Mucosa of rectum (tissue), 2 donors: Measurements from ENCODE around the gene PMM2.

ENCODE experiments used
- H3K27ac ChIP-seq, 2 donors: one replicate each; pipeline ENCODE4 v1.7.0; 2013; ENCODE audit warnings: inconsistent platforms in 2 of 2, low read depth in 2 of 2, low read length in 2 of 2
- H3K27me3 ChIP-seq, 2 donors: one replicate each; pipeline ENCODE4 v1.7.0; 2013; ENCODE audit warnings: low read length in 2 of 2; ENCODE audit not compliant: control insufficient read depth in 2 of 2, insufficient read depth in 2 of 2
- H3K36me3 ChIP-seq, 2 donors: one replicate each; pipeline ENCODE4 v1.7.0; 2013; ENCODE audit warnings: low read length in 2 of 2; ENCODE audit not compliant: control insufficient read depth in 2 of 2, insufficient read depth in 2 of 2
- H3K4me1 ChIP-seq, 2 donors: one replicate each; pipeline ENCODE4 v1.7.0; 2013; ENCODE audit warnings: low read length in 2 of 2, mild to moderate bottlenecking in 1 of 2; ENCODE audit not compliant: control insufficient read depth in 2 of 2, insufficient read depth in 2 of 2
- H3K4me3 ChIP-seq, 2 donors: one replicate each; pipeline ENCODE4 v1.7.0; 2013; ENCODE audit warnings: low read length in 2 of 2
- H3K9ac ChIP-seq, 2 donors: one replicate each; pipeline ENCODE4 v1.7.0; 2013; ENCODE audit warnings: low read length in 2 of 2, low read depth in 1 of 2, mild to moderate bottlenecking in 1 of 2
- H3K9me3 ChIP-seq, 2 donors: one replicate each; pipeline ENCODE4 v1.7.0; 2013; ENCODE audit warnings: low read length in 2 of 2; ENCODE audit not compliant: control insufficient read depth in 2 of 2
- donor health status: healthy.
- donor health status: Normal muscosa, but diverticular disease.

PMM2 gene

DNA sequence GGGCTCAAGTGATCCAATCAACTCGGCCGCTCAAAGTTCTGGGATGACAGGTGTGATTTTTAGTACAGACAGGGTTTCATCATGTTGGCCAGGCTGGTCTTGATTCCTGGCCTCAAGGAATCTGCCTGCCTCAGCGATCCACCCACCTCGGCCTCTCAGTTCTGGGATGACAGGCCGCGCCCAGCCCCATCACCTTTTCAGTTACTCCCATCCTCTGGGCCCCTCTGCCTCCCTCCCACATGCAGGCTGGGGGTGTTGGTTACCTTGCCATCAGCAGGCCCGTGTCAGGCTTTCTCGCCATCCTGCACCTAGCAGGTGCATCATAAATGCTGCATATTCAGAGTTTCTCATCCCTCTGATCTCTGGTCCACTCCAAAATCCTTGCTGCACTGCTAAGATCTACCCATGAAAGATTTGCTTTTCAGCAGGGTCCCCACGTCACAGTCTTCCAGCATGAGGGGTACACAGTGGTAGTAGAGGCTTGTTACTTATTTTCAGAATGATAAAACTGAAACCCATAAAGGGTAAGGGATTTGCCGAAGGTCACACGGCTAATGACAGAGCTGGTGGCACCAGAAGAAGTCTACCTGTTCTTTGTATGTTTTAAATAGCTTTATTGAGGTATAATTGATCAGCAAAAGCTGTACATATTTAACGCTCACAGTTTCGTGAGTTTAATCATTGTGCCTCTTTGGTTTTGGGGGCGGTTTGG lies 16.6 kb downstream of the PMM2 start:
- Histone ChIP-seq H3K4me1 (no peaks in the 10 kb centered on the region), H3K27ac (no peak overlapping the region), H3K36me3 (peaks cover 68 to 82% of the 10 kb centered on the region in 2 donors), H3K9me3 (no peaks in the 10 kb centered on the region), H3K4me3 (no peak overlapping the region), H3K27me3 (no peaks in the 10 kb centered on the region), H3K9ac (no peak overlapping the region)

DNA sequence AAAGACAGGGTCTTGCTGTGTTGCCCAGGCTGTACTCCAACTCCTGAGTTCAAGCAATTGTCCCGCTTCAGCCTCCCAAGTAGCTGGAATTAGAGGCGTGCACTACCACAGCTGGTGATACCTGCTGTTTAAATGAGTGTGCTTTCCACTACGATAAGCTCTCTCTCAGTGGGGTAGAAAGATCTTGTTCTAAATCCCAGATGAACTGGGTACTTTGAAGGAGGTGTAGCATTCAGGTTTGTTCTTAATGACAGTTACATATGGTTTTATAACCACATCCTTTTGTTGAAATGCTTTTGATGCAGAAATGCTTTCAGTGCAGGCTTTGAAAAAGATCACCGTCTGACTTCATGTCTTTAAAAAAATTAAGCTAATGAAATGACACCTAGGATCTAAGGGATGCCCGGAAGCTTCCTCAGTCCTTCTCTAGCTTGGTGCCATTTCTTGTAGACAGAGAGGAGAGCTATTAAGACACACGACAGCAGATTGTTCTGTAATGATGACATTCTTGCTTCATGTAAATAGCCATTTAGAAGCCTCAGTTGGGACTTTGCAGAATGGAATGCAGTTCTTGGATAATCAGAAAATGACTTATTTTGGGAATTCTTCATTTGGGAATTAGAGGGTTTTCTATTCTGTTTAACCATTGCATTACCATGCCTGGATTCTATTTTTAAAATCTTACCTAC lies 19.5 kb downstream of the PMM2 start:
- Histone ChIP-seq H3K36me3 (peaks cover 66 to 76% of the 10 kb centered on the region in 2 donors), H3K27ac (no peak overlapping the region), H3K27me3 (no peaks in the 10 kb centered on the region)

GRCh38 chr16:8818504-8819270 lies 21.0 kb downstream of the PMM2 start:
- Histone ChIP-seq H3K4me3 (no peak overlapping the region), H3K36me3 (peaks cover 53 to 61% of the 10 kb centered on the region in 2 donors), H3K9me3 (no peaks in the 10 kb centered on the region), H3K27me3 (no peaks in the 10 kb centered on the region), H3K27ac (no peak overlapping the region), H3K4me1 (no peaks in the 10 kb centered on the region), H3K9ac (no peak overlapping the region)

More for the DNA sequence above, 19.5 kb downstream of the PMM2 start:
- Histone ChIP-seq H3K4me3 (no peak overlapping the region), H3K9me3 (no peaks in the 10 kb centered on the region), H3K4me1 (no peaks in the 10 kb centered on the region), H3K9ac (no peak overlapping the region)

GRCh38 chr16:8819411-8820034 lies 21.9 kb downstream of the PMM2 start:
- Histone ChIP-seq H3K27ac (no peak overlapping the region), H3K27me3 (no peaks in the 10 kb centered on the region), H3K4me1 (no peaks in the 10 kb centered on the region), H3K9ac (no peak overlapping the region), H3K4me3 (no peak overlapping the region), H3K36me3 (peaks cover 52 to 53% of the 10 kb centered on the region in 2 donors), H3K9me3 (no peaks in the 10 kb centered on the region)

- Histone ChIP-seq H3K4me1 (no peaks in the 10 kb centered on the region), H3K36me3 (peaks cover 37 to 39% of the 10 kb centered on the region in 2 donors), H3K4me3 (no peak overlapping the region), H3K9me3 (no peaks in the 10 kb centered on the region), H3K27ac (no peak overlapping the region), H3K27me3 (no peaks in the 10 kb centered on the region), H3K9ac (no peak overlapping the region)
These were observed 24.8 kb downstream of the PMM2 start for GRCh38 chr16:8822403-8822802.

DNA sequence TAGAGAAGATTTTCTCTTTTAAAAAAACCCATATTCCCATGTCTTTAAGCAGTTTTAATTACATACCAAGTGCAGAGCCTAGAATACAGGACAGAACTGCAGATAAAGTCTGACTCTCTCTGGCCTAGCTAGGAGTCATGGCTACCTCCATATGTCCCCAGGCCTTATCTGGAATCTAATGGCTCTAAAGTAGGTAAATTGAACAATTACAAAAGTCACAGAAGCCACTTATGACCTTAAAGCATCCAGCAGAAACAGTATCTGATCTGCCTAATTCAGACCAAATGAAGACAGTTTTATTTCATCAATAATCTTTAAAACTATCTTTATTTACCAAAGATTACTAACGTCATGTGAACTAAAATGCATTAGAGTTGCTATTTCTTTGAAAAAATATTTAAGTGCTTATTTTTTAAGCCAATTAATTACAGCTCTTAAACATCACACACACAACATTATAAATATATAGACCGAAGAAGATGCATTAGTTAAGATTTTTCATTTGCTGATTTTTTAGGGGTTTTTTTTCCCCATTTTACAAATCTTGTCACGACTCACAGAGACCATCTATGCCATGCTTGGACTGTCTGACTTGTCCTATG lies 28.7 kb downstream of the PMM2 start:
- H3K36me3 ChIP-seq = peaks cover 32 to 37% of the 10 kb centered on the region in 2 donors

DNA sequence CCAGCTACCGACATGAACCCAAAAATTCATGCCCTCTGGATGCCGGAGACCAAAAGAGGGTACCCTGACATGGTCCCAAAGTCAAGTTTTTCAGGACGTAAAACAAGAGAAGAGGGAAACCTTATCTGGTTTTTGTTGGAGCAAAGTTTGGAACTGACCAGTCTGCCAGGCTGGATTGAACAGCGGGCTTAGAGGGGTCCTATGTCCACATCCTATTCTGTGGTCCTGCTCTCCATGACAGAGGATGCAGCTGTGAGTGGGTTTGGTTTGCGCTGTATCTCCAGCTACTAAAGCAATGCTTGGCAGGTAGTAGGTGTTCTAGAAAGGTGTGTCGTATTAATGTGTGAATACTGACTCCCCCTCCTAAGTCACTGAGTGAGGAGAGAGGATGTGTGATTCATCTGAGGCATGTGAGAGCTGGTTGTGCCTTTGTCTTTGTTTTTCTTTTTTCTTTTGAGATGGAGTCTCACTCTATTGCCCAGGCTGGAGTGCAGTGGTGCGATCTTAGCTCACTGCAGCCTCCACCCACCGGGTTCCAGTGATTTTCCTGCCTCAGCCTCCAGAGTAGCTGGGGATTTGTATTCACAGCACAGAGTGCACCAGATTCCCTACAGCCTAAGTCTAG lies 31.0 kb downstream of the PMM2 start:
- H3K27ac ChIP-seq = no peak overlapping the region
- H3K4me3 ChIP-seq = no peak overlapping the region
- H3K9ac ChIP-seq = no peak overlapping the region
- H3K9me3 ChIP-seq = no peaks in the 10 kb centered on the region
- peaks cover 37 to 40% of the 10 kb centered on the region in 2 donors for H3K36me3 ChIP-seq
- no peaks in the 10 kb centered on the region for H3K27me3 ChIP-seq
- no peaks in the 10 kb centered on the region for H3K4me1 ChIP-seq

More for the DNA sequence above, 28.7 kb downstream of the PMM2 start:
- H3K9me3 ChIP-seq = no peaks in the 10 kb centered on the region
- no peak overlapping the region for H3K4me3 ChIP-seq
- H3K4me1 ChIP-seq = no peaks in the 10 kb centered on the region
- no peak overlapping the region for H3K27ac ChIP-seq
- no peaks in the 10 kb centered on the region for H3K27me3 ChIP-seq
- H3K9ac ChIP-seq = no peak overlapping the region

DNA sequence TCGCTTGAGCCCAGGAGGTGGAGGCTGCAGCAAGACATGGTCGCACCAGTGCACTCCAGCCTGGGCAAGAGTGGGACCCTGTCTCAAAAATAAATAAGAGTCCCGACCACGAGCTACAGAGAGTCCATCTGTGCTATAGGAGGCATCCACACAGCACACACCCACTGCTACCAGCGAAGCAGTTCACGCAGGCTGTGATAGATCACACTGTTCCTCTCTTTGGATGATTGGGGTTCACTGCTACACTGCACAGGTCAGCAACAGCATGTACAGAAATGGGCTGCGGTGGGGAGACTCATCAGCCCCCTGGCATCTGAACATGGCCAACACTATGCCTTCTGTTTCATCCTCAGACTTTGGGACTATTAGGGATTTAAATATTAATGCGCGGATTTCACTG lies 33.8 kb downstream of the PMM2 start:
- no peaks in the 10 kb centered on the region for H3K4me1 ChIP-seq
- no peaks in the 10 kb centered on the region for H3K27me3 ChIP-seq
- no peaks in the 10 kb centered on the region for H3K9me3 ChIP-seq
- H3K4me3 ChIP-seq = no peak overlapping the region
- H3K27ac ChIP-seq = no peak overlapping the region
- peaks cover 33 to 34% of the 10 kb centered on the region in 2 donors for H3K36me3 ChIP-seq
- no peak overlapping the region for H3K9ac ChIP-seq

DNA sequence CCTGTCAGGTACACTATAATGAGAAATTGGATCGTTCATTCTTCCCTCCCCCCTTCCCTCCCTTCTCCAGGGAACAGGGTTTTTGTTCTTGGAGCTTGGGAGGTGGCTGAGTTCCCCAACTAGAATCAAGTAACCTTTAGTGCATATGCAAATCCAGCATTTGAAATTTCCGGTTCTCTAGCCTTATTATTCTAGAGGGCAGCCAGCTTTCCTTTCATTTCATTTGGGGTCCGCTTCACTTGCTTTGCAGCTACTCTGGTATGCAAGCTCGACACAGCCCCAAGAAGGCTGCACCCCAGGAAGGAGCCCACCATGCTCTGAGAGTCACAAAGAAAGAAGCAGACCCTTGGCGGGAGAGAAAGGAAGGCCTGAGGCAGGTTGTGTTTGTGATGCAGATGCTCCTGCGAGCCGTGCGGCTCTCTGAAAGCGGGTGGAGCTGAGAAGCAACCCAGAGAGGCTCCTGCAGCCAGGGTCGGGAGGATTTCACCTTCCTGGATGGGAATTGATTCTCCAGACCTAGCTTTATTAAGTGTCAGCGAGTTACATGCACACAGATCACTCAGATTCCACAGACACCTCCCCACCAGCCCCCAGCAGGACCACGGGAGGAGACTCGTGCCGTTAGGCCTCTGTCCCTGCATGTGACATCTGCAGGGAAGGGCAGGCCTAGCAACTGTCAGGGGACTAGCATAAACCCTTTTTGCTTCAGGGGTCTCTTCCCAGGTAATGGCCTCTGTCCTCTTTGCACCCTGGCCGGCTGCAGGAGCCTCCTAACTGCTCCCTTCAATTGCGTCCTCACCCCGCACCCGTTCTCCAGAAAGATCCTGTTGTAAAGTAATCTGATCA lies 34.5 kb downstream of the PMM2 start:
- H3K4me3 ChIP-seq = no peak overlapping the region
- peaks cover 33 to 34% of the 10 kb centered on the region in 2 donors for H3K36me3 ChIP-seq
- H3K27ac ChIP-seq = no peak overlapping the region
- H3K9ac ChIP-seq = no peak overlapping the region
- no peaks in the 10 kb centered on the region for H3K27me3 ChIP-seq
- H3K4me1 ChIP-seq = no peaks in the 10 kb centered on the region
- H3K9me3 ChIP-seq = no peaks in the 10 kb centered on the region
